Muscle of back (tissue), 13 donors: Measurements from ENCODE around the gene SLC25A43. TPM values are rescaled to one million over a fixed set of nuclear protein-coding genes. Genes with fewer than 3 reads are reported as not detected.
"Not testable (repeated sequence)": the region's sequence is repeated elsewhere in the genome, so short reads cannot be mapped to it uniquely, and the experiment has no call there.

Experiments used
- DNase-seq, 3 donors: peaks; one replicate each; pipeline versions ENCODE4 v3.0.0 to v3.0.0-alpha.2; 2013
- long read RNA-seq, 9 donors: transcript quantifications; one replicate each; lab custom pipeline, GENCODE V29; 2026
- polyA plus RNA-seq, 10 donors: library from polyadenylated mRNA; unstranded; fragments of 120-200 nt; gene quantifications; one replicate each; pipeline ENCODE4 v1.2.1, GENCODE V29; 2013; ENCODE audit not compliant: insufficient read length in 10 of 10

Gene SLC25A43
- 10 to 100 TPM in 1 of 10 donors, 1 to 10 TPM in 9; 5.1 to 10.2 (median 7.7) TPM for polyA plus RNA-seq
- long read RNA-seq, donor 1, partial matches to known transcripts = 0 of 3 reads
- long read RNA-seq, donor 1, other reads (novel, unspliced or antisense) = 0 of 3 reads
- long read RNA-seq, donor 2, partial matches to known transcripts = 0 of 1 reads
- long read RNA-seq, donor 2, other reads (novel, unspliced or antisense) = 0 of 1 reads
- long read RNA-seq, donor 3 = 0 reads
- long read RNA-seq, donor 4 = 0 reads
- long read RNA-seq, donor 5, partial matches to known transcripts = 0 of 1 reads
- long read RNA-seq, donor 5, other reads (novel, unspliced or antisense) = 0 of 1 reads
- long read RNA-seq, donor 6, partial matches to known transcripts = 0 of 1 reads
- long read RNA-seq, donor 6, other reads (novel, unspliced or antisense) = 0 of 1 reads
- long read RNA-seq, donor 7, partial matches to known transcripts = 0 of 1 reads
- long read RNA-seq, donor 7, other reads (novel, unspliced or antisense) = 0 of 1 reads
- long read RNA-seq, donor 8, partial matches to known transcripts = 0 of 4 reads
- long read RNA-seq, donor 8, other reads (novel, unspliced or antisense) = 0 of 4 reads
- long read RNA-seq, donor 9 = 0 reads

- peak in 2 of 3 donors; percentile 44 to 73 for DNase-seq
Measured at GRCh38 chrX:119398974-119399771, at the start of gene SLC25A43. TSS of gene SLC25A43 (plus strand) at chrX:119399336. CDS start at chrX:119399404, 68 bp downstream.

DNA sequence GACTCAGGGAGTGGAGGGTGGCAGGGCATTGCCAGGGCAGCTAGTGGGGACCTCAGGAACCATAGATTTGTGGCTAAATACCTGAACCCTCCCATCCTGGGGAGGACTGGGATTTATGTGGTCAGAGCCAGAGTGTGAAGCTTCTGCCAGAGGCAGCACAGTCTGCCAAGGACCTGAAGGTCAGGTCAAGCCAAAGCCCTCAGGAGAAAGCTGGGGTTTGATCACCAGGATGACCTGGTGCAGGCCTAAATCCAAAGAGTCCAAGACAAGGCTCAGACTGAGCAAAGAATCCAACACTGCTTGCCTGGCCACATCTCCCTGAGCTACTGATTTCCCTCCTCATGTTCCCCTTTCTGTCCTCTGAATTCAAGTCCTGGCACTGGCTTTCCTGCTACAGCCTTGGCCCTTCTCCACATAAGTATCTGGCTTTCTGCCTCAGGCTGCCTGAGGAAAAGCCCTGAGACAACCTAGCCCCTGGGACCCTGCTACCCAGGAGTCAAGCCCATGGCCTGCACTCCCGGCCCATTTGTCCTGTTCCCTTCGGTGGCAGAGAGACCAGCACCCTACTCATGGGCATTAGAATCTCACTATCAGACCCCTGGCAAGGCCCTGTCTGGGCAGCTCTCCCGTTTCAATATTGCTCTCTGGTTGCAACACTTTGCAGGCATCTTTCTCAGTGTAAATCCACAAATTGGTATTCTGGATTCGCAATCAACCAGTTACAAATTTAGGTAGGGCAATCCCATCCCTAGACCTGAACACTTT is 39.3 kb upstream of the SLC25A43 start:
- peak in 1 of 3 donors; percentile 2 for DNase-seq

DNA sequence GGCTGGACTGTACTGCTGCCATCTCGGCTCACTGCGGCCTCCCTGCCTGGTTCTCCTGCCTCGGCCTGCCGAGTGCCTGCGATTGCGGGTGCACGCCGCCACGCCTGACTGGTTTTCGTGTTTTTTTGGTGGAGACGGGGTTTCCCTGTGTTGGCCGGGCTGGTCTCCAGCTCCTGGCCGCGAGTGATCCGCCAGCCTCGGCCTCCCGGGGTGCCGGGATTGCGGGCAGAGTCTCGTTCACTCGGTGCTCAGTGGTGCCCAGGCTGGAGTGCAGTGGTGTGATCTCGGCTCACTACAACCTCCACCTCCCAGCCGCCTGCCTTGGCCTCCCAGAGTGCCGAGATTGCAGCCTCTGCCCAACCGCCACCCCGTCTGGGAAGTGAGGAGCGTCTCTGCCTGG is 37.7 kb upstream of the SLC25A43 start:
- DNase-seq = not testable (repeated sequence)

GRCh38 chrX:119362074-119362473 is 37.1 kb upstream of the SLC25A43 start:
- not testable (repeated sequence) for DNase-seq

DNA sequence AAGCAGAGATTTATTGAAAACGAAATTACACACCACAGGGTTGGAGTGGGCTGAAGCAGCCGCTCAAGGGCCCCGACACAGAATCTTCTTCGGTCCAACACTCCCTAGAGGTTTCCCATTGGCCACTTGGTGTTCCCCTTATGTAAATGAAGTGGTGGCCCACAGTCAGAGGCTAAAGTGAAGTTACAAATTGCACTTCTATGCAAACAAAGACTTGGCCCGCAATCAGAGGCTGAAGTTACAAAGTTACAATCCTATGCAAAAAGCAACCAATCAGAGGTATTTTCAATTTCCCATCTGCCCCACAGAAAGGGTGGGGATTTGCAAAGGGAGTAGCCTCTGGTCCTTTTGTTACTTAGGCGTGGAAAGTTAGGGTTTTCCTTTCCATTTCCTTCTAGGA is 35.7 kb upstream of the SLC25A43 start:
- no peak for DNase-seq

DNA sequence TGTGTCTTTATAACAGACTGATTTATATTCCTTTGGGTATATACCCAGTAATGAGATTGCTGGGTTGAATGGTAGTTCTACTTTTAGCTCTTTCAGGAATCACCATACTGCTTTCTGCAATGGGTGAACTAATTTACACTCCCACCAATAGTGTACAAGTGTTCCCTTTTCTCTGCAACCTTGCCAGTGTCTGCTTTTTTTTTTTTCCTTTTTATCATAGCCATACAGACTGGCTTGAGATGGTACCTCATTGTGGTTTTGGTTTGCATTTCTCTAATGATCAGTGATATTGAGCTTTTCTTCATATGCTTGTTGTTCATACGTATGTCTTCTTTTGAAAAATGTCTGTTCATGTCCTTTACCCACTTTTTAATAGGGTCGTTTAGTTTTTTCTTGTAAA is 27.3 kb upstream of the SLC25A43 start:
- DNase-seq = not testable (repeated sequence)

- DNase-seq = peak in 1 of 3 donors; percentile 18
Measured at GRCh38 chrX:119374736-119375135, 24.4 kb upstream of the SLC25A43 start.

GRCh38 chrX:119375561-119375960 is 23.6 kb upstream of the SLC25A43 start:
- no peak for DNase-seq

GRCh38 chrX:119376312-119376711 is 22.8 kb upstream of the SLC25A43 start:
- DNase-seq = no peak

GRCh38 chrX:119381349-119381944 is 17.7 kb upstream of the SLC25A43 start:
- no peak for DNase-seq

GRCh38 chrX:119382606-119383005 is 16.5 kb upstream of the SLC25A43 start:
- DNase-seq = no peak

DNA sequence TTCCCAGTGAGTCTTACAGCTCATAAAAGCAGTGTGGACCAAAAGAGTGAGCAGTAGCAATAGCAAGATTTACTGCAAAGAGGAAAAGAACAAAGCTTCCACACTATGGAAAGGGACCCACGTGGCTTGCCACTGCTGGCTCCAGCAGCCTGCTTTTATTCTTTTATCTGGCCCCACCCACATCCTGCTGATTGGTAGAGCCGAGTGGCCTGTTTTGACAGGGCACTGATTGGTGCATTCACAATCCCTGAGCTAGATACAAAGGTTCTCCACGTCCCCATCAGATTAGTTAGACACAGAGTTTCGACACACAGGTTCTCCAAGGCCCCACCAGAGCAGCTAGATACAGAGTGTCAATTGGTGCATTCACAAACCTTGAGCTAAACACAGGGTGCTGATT is 12.5 kb upstream of the SLC25A43 start:
- DNase-seq = not testable (repeated sequence)

GRCh38 chrX:119387426-119387825 is 11.7 kb upstream of the SLC25A43 start:
- not testable (repeated sequence) for DNase-seq

- no peak for DNase-seq
Measured at GRCh38 chrX:119389214-119389613, 9.9 kb upstream of the SLC25A43 start.

- DNase-seq = no peak
Measured at GRCh38 chrX:119389871-119390501, 9.2 kb upstream of the SLC25A43 start.

DNA sequence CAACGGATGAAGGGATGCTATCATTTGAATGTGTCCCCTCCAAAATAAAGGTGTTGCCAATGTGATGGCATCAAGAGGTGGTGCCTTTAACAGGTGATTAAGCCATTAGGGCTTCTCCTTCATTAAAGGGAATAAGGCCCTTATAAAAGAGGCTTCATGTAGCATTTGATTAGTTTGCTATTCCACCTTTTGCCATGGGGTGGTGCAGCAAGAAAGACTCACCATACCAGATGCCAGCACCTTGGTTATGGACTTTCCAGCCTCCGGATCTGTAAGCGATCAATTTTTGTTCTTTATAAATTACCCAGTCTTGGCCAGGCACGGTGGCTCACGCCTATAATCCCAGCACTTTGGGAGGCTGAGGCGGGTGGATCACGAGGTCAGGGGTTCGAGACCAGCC is 7.9 kb upstream of the SLC25A43 start:
- DNase-seq = no peak

DNA sequence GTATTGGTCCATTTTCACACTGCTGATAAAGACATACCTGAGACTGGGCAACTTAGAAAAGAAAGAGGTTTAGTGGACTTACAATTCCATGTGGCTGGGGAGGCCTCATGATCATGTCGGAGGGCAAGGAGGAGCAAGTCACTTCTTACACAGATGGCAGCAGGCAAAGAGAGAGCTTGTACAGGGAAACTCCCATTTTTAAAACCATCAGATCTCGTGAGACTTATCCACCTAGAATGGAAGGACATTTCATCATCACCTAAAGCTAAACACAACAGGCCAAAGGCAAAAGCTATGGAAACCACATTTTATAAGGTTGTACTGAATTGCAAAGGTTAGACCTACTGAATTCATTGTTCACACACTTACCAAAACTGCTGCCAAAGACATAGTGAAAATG is 6.0 kb upstream of the SLC25A43 start:
- DNase-seq = no peak

DNA sequence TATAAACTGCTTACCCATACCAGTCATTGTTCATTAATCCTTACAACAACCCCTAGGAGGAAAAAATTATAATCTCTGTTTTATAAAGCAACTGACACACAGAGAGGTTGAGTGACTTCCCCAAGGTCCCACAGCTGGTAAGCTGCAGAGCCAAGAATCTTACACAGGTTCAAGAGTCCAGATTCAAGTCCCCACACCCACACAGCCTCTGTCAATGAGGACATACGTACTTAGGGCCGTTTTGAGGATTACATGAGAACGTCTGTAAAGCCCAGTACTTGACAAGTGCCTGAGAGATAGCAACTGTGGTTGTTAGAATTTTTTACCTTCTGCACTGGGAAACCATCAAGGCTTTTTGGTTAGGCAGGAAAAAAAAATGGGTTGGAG is 556 bp upstream of the SLC25A43 start:
- DNase-seq = peak in 1 of 3 donors; percentile 5

DNA sequence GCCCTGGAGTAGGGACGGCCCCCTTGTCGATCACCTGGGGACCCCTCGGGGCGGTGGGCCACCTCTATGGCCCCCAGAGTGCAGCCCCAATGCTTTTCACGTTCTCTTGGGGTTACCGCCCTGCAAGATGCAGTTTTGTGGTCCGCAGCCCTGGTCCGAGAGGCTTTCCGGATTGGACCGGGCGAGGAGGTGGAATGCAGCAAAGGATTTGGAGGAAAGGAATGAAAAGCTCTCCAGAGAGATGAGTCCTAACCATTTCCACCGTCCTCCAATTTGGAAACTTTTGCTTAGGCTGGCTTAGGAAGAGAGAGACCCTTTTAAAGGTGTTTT is 601 bp downstream of the SLC25A43 start:
- peak in 2 of 3 donors; percentile 14 to 52 for DNase-seq

DNA sequence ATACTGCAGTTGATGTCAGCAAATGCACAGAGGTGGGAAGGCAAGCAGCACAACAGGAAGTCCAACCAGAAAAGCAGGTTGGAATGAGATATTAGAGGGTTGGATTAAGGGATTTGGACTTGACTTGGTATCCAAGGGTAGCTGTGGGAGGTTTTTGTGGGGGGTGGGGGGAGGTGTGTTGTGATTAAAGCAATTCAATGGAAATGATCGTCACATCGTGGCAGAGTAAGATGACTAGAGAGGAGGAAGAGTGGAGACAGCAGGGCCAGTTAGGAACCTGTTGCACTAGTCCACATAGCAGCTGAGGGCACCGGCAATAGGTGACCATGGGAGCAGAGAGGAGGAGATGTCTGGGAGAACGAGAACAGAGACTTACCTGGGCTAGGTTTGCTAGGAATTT is 2.4 kb downstream of the SLC25A43 start:
- no peak for DNase-seq

GRCh38 chrX:119402588-119402987 is 3.5 kb downstream of the SLC25A43 start:
- DNase-seq = no peak
